ENCODE data around the gene PPP1CC. TPM values are rescaled to one million over a fixed set of nuclear protein-coding genes. Genes with fewer than 3 reads are reported as not detected.

Gene PPP1CC
- total RNA-seq, 2 donors from 2014 or later = 179 to 201 TPM

DNA sequence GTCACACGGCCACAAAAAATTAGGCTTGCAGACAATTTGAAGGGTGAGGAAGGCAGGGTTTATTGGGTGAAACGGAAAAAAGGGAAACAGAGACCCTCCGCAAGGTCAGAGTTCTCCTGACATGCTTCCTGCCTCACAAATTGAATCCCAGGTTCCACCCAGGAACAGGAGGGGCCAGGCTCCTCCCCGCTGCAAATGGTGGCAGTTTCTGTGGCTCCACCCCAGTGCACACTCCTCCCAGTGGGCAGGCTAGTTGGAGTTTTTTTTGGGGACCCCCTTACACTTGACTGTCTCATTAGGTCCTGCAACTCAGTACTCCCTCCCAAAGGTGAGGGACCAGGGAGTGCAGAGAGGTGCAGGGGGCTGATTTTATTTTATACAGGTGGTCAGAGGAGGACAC is 39.4 kb upstream of the PPP1CC start:
- no peak for DNase-seq
- Mint-ChIP-seq H3K4me3 (no peak overlapping the region), H3K9me3 (peaks cover 2% of the 10 kb centered on the region), H3K4me1 (peaks cover 5% of the 10 kb centered on the region), H3K27ac (no peak overlapping the region), H3K27me3 (ENCODE audit: insufficient read depth) (peaks cover 46% of the 10 kb centered on the region), H3K36me3 (ENCODE audit: low read depth) (no peaks in the 10 kb centered on the region)
- Histone ChIP-seq H3K9me3 (ENCODE audit: control insufficient read depth, low read length) (no peaks in the 10 kb centered on the region), H3K4me3 (ENCODE audit: low read length) (no peak overlapping the region), H3K27me3 (ENCODE audit: control insufficient read depth, insufficient read depth, low read length, poor library complexity, severe bottlenecking) (peaks cover 61% of the 10 kb centered on the region), H3K27ac (ENCODE audit: low read depth, low read length) (no peak overlapping the region), H3K36me3 (ENCODE audit: control insufficient read depth, insufficient read depth, low read length) (no peaks in the 10 kb centered on the region), H3K9ac (ENCODE audit: extremely low read depth, low read length, poor library complexity, severe bottlenecking) (no peak overlapping the region), H3K4me1 (ENCODE audit: control insufficient read depth, insufficient read depth, low read length) (no peaks in the 10 kb centered on the region)
- TF ChIP-seq, protein P1, sequence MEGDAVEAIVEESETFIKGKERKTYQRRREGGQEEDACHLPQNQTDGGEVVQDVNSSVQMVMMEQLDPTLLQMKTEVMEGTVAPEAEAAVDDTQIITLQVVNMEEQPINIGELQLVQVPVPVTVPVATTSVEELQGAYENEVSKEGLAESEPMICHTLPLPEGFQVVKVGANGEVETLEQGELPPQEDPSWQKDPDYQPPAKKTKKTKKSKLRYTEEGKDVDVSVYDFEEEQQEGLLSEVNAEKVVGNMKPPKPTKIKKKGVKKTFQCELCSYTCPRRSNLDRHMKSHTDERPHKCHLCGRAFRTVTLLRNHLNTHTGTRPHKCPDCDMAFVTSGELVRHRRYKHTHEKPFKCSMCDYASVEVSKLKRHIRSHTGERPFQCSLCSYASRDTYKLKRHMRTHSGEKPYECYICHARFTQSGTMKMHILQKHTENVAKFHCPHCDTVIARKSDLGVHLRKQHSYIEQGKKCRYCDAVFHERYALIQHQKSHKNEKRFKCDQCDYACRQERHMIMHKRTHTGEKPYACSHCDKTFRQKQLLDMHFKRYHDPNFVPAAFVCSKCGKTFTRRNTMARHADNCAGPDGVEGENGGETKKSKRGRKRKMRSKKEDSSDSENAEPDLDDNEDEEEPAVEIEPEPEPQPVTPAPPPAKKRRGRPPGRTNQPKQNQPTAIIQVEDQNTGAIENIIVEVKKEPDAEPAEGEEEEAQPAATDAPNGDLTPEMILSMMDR (conservative IDR thresholded peaks at IDR 0.05) = no peak
- 90 to 95% methylated on average over 3 to 4 of the region's 4 CpGs for WGBS, 2 experiments (ENCODE audit: insufficient coverage in 1 of 2, insufficient read length in 1 of 2)

DNA sequence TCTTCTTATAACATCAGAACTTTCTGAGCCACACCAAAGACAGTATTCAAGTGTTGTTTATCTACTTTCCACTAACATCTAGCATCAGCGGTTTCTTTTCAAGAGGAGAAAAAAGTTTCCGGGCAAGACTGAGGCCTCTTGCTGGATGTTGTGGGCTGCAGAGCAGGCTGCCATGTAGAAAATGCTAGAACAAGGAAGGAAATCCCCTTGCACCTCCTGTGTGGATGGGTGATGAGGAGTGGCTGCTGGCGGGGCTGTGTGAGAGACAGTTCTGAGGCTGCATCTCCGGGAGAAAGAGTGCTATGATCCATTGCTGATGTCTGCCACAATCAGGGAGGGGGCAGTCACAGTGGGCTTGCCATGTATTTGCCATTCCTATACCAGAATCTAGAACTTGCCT is 37.8 kb upstream of the PPP1CC start:
- Histone ChIP-seq H3K9me3 (ENCODE audit: control insufficient read depth, low read length) (no peaks in the 10 kb centered on the region), H3K36me3 (ENCODE audit: control insufficient read depth, insufficient read depth, low read length) (no peaks in the 10 kb centered on the region), H3K4me1 (ENCODE audit: control insufficient read depth, insufficient read depth, low read length) (no peaks in the 10 kb centered on the region), H3K27me3 (ENCODE audit: control insufficient read depth, insufficient read depth, low read length, poor library complexity, severe bottlenecking) (peaks cover 44% of the 10 kb centered on the region), H3K27ac (ENCODE audit: low read depth, low read length) (no peak overlapping the region), H3K9ac (ENCODE audit: extremely low read depth, low read length, poor library complexity, severe bottlenecking) (no peak overlapping the region), H3K4me3 (ENCODE audit: low read length) (no peak overlapping the region)
- TF ChIP-seq, protein P1 (conservative IDR thresholded peaks at IDR 0.05) = no peak
- no peak overlapping the region for H3K4me3 Mint-ChIP-seq
- H3K36me3 Mint-ChIP-seq (ENCODE audit: low read depth) = no peaks in the 10 kb centered on the region
- no peak overlapping the region for H3K27ac Mint-ChIP-seq
- peaks cover 8% of the 10 kb centered on the region for H3K4me1 Mint-ChIP-seq
- H3K9me3 Mint-ChIP-seq = no peaks in the 10 kb centered on the region
- WGBS, 2 experiments (ENCODE audit: insufficient coverage in 1 of 2, insufficient read length in 1 of 2) = 75 to 91% methylated on average over 1 to 4 of the region's 4 CpGs
- no peak for DNase-seq
- H3K27me3 Mint-ChIP-seq (ENCODE audit: insufficient read depth) = peaks cover 32% of the 10 kb centered on the region

DNA sequence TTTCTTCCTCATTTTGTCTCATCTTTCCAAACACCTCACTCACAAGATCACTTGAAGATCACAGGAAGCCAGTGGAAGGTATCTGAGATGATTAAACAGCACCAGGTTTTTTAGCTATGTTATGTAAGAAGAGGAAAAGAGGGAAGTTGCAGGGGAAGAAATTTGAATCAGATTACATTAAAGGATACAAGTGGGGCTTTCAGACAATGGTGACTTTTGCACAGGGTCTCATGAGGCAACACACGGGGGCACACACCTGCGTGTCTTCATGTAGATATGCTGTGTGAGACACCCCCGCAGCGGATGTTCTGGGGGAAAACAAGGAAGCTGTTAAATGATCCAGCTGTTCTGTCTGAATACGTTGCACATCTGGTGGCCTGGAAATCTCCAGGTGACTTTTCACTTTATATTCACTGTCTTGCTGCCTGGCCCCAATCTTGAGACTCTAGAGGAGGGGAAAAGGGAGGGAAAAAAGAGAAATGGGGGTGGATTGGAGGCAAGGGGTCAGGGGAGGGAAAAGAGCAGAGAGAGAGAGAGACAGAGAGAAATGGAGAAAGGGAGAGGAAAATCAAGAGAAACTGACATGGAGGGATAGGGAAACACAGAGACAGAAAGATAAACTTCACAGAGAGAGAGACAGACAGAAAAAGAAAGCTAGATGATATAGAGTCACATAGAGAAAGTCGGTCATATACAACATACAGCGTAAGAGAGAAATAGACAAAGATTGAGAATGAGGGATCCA is 36.3 kb upstream of the PPP1CC start:
- Mint-ChIP-seq H3K4me1 (peaks cover 5% of the 10 kb centered on the region), H3K27me3 (ENCODE audit: insufficient read depth) (peaks cover 22% of the 10 kb centered on the region), H3K9me3 (peaks cover 3% of the 10 kb centered on the region), H3K4me3 (no peak overlapping the region), H3K27ac (no peak overlapping the region), H3K36me3 (ENCODE audit: low read depth) (no peaks in the 10 kb centered on the region)
- 89 to 100% methylated on average over 6 to 7 of the region's 7 CpGs for WGBS, 2 experiments (ENCODE audit: insufficient coverage in 1 of 2, insufficient read length in 1 of 2)
- H3K4me1 ChIP-seq (ENCODE audit: control insufficient read depth, insufficient read depth, low read length) = no peaks in the 10 kb centered on the region
- TF ChIP-seq, protein P1 (conservative IDR thresholded peaks at IDR 0.05) = no peak
- H3K9me3 ChIP-seq (ENCODE audit: control insufficient read depth, low read length) = no peaks in the 10 kb centered on the region
- H3K27ac ChIP-seq (ENCODE audit: low read depth, low read length) = no peak overlapping the region
- DNase-seq = no peak
- H3K36me3 ChIP-seq (ENCODE audit: control insufficient read depth, insufficient read depth, low read length) = no peaks in the 10 kb centered on the region
- H3K9ac ChIP-seq (ENCODE audit: extremely low read depth, low read length, poor library complexity, severe bottlenecking) = no peak overlapping the region
- H3K27me3 ChIP-seq (ENCODE audit: control insufficient read depth, insufficient read depth, low read length, poor library complexity, severe bottlenecking) = peaks cover 32% of the 10 kb centered on the region
- H3K4me3 ChIP-seq (ENCODE audit: low read length) = no peak overlapping the region
